B cell (primary cell): ENCODE measurements around the gene PARD3B. TPM values are rescaled to one million over a fixed set of nuclear protein-coding genes. Genes with fewer than 3 reads are reported as not detected.

Experiments
- ATAC-seq: fragments of 200-7000 bp; cut with Tn5 transposase; one replicate; pipeline ENCODE4 v1.10.0; 2021; ENCODE audit warnings: low read depth, mild to moderate bottlenecking, moderate number of reproducible peaks, moderate library complexity
- CTCF ChIA-PET: fragments of 350-600 bp; sonication (Branson Sonifier 250); formaldehyde crosslinking; loops from one replicate; lab custom pipeline; 2021; ENCODE audit warnings: antibody characterized with exemption, inconsistent platforms; lab: Charles Lee
- POLR2A ChIA-PET: fragments of 350-600 bp; sonication (Branson Sonifier 250); formaldehyde crosslinking; loops from one replicate; lab custom pipeline; 2021; ENCODE audit warnings: antibody characterized with exemption; lab: Charles Lee
- DNase-seq: peaks from one replicate; pipeline ENCODE4 v3.0.0; 2013
- H2AFZ ChIP-seq: 2 replicates; pipeline ENCODE4 v1.6.1; 2012; ENCODE audit warnings: mild to moderate bottlenecking, low read depth, low read length; ENCODE audit not compliant: insufficient read depth, poor library complexity, severe bottlenecking
- H3K27ac ChIP-seq, 2 donors: 1 replicate in 1 of 2; 2 replicates in 1 of 2; pipeline ENCODE4 v1.5.1; 2012 to 2013; ENCODE audit warnings: low read length in 2 of 2, mild to moderate bottlenecking in 2 of 2, moderate library complexity in 1 of 2
- H3K27me3 ChIP-seq, 4 experiments: fragments of 200-600 bp in 1 of 4; sonication (generic) in 1 of 4; replicated peaks in 1 of 4; 1 replicate in 2 of 4; 2 replicates in 2 of 4; pipeline versions ENCODE4 v1.6.1 to v1.7.0; 2013 to 2016; ENCODE audit warnings: low read length in 3 of 4, mild to moderate bottlenecking in 2 of 4, mixed read lengths in 1 of 4, moderate library complexity in 1 of 4; ENCODE audit not compliant: insufficient read depth in 4 of 4, control insufficient read depth in 3 of 4; ENCODE audit errors: control extremely low read depth in 1 of 4
- H3K36me3 ChIP-seq, 2 experiments: replicated peaks in 1 of 2; 1 replicate in 1 of 2; 2 replicates in 1 of 2; pipeline versions ENCODE4 v1.6.1 to v1.7.1; 2013; ENCODE audit warnings: low read length in 1 of 2; ENCODE audit not compliant: insufficient read depth in 2 of 2, control insufficient read depth in 1 of 2; ENCODE audit errors: control extremely low read depth in 1 of 2, extremely low read depth in 1 of 2
- H3K4me1 ChIP-seq, 2 donors: fragments of 200-600 bp in 1 of 2; sonication (generic) in 1 of 2; 1 replicate in 1 of 2; 2 replicates in 1 of 2; pipeline versions ENCODE4 v1.5.1 to v1.6.1; 2013 to 2017; ENCODE audit warnings: low read length in 2 of 2; ENCODE audit not compliant: control insufficient read depth in 2 of 2, insufficient read depth in 2 of 2
- H3K4me2 ChIP-seq: replicated peaks from 2 replicates; pipeline ENCODE3; 2012; ENCODE audit warnings: mild to moderate bottlenecking, low read depth, low read length; ENCODE audit not compliant: poor library complexity, severe bottlenecking
- H3K4me3 ChIP-seq, 5 experiments: fragments of 200-600 bp in 1 of 5; sonication (generic) in 1 of 5; 1 replicate in 3 of 5; 2 replicates in 2 of 5; pipeline versions ENCODE4 v1.5.1 to v1.7.0; 2011 to 2016; ENCODE audit warnings: low read length in 4 of 5, mild to moderate bottlenecking in 4 of 5, low read depth in 2 of 5, control low read depth in 1 of 5, moderate library complexity in 1 of 5; ENCODE audit not compliant: insufficient read depth in 1 of 5; ENCODE audit errors: control extremely low read depth in 1 of 5, extremely low read depth in 1 of 5
- H3K79me2 ChIP-seq: fragments of 200-600 bp; sonication (generic); one replicate; pipeline ENCODE4 v1.6.0; 2016; ENCODE audit warnings: low read length; ENCODE audit not compliant: control insufficient read depth, insufficient read depth
- H3K9ac ChIP-seq: fragments of 200-600 bp; sonication (generic); 2 replicates; pipeline ENCODE4 v1.6.1; 2017; ENCODE audit warnings: mild to moderate bottlenecking, low read length, moderate library complexity
- H3K9me3 ChIP-seq, 3 donors: one replicate each; pipeline versions ENCODE4 v1.6.1 to v1.7.1; 2013; ENCODE audit warnings: low read length in 2 of 3; ENCODE audit not compliant: control insufficient read depth in 2 of 3, insufficient read depth in 1 of 3; ENCODE audit errors: control extremely low read depth in 1 of 3
- H4K20me1 ChIP-seq: 2 replicates; pipeline ENCODE4 v1.6.0; 2012; ENCODE audit warnings: mild to moderate bottlenecking, low read length; ENCODE audit not compliant: insufficient read depth, control insufficient read depth, poor library complexity, severe bottlenecking
- H3K27ac Mint-ChIP-seq: one replicate; pipeline ENCODE4 v1.8.0; 2021; ENCODE audit warnings: mixed read lengths
- H3K27me3 Mint-ChIP-seq: one replicate; pipeline ENCODE4 v1.8.0; 2021; ENCODE audit warnings: mixed read lengths
- H3K4me1 Mint-ChIP-seq: one replicate; pipeline ENCODE4 v1.8.0; 2021; ENCODE audit warnings: mixed read lengths
- H3K4me3 Mint-ChIP-seq: one replicate; pipeline ENCODE4 v1.8.0; 2021; ENCODE audit warnings: mixed read lengths
- H3K9me3 Mint-ChIP-seq: one replicate; pipeline ENCODE4 v1.8.0; 2022; ENCODE audit warnings: mixed read lengths; ENCODE audit not compliant: insufficient read depth
- EZH2 ChIP-seq: IDR thresholded peaks from 2 replicates; pipeline ENCODE4 v1.6.1; 2012; ENCODE audit warnings: borderline replicate concordance, low read depth, mild to moderate bottlenecking, moderate library complexity, low read length; ENCODE audit not compliant: insufficient read depth, poor library complexity, severe bottlenecking
- WGBS: methylation state at CpG from one replicate; pipeline ENCODE4 v1.1.5; 2013; ENCODE audit warnings: missing lambda C conversion rate; ENCODE audit not compliant: insufficient coverage; 5-methylcytosine and 5-hydroxymethylcytosine counted together
- intact Hi-C: fragments of 100-400 bp; cut with micrococcal nuclease; formaldehyde crosslinking; loops from one replicate; pipeline ENCODE4 v1.10.0; 2022
- polyA plus RNA-seq: library from polyadenylated mRNA; depleted of rRNA; stranded (reverse); fragments of >200 nt; gene quantifications from 2 replicates; pipeline ENCODE4 v1.2.3, GENCODE V29; 2012
- total RNA-seq, 2 donors: library from RNA; stranded (reverse); fragments of 120-200 nt in 1 of 2; gene quantifications; 1 replicate in 1 of 2; 2 replicates in 1 of 2; pipeline versions ENCODE4 v1.2.3 to v1.2.4, GENCODE V29; 2013 to 2022
- TF ChIP-seq, protein P1 (sequence below): fragments of 200-600 bp; IDR thresholded peaks from one replicate; pipeline ENCODE4 v1.8.0; 2022; ENCODE audit warnings: antibody characterized with exemption, mild to moderate bottlenecking

PARD3B gene
- total and polyA plus RNA-seq, 2 donors (not counting 1 experiment from before 2014, with no cell fraction given): not detected

DNA sequence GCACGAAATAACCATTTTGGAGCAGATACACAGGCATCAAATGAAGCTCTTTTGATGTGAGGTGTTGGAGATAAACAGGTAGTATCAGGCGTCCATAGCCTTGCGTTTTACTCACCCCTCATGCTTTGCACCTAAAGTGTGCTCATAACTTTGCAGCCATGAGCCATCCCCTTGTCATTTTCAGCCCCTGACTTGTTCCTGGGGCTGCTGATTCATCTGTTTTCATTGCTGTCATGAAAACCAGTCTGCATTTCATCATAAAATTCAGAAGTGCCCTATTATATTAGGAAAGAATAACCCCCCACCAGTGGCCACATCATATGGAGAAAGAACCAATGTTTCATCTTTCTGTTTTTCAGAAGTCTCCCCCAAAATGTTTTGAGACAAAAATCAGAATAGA, 807.3 kb downstream of the PARD3B start:
- TF ChIP-seq EZH2: no peak
- TF ChIP-seq, protein P1, sequence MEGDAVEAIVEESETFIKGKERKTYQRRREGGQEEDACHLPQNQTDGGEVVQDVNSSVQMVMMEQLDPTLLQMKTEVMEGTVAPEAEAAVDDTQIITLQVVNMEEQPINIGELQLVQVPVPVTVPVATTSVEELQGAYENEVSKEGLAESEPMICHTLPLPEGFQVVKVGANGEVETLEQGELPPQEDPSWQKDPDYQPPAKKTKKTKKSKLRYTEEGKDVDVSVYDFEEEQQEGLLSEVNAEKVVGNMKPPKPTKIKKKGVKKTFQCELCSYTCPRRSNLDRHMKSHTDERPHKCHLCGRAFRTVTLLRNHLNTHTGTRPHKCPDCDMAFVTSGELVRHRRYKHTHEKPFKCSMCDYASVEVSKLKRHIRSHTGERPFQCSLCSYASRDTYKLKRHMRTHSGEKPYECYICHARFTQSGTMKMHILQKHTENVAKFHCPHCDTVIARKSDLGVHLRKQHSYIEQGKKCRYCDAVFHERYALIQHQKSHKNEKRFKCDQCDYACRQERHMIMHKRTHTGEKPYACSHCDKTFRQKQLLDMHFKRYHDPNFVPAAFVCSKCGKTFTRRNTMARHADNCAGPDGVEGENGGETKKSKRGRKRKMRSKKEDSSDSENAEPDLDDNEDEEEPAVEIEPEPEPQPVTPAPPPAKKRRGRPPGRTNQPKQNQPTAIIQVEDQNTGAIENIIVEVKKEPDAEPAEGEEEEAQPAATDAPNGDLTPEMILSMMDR: no peak

DNA sequence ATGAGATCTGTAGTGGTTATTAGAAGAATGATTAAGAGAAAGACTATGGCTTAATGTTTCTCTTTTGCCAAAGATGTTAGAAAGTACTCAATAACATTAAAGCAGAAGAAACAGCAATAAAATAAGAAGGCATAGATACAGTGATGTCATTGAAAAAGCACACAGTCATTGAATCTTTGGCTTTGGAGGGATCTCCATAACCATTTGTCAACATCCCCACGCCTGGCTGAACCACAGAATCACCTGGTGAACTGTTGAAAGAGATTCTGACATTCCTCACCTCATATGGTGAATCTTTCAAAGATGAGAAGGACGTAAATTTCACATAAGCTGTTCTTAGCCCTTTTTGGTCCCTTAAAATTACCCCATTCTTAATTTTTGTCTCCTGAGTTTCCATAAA, 812.5 kb downstream of the PARD3B start:
- Mint-ChIP-seq H3K27me3 (peaks cover 6% of the 10 kb centered on the region), H3K4me1 (no peaks in the 10 kb centered on the region), H3K9me3 (peaks cover 3% of the 10 kb centered on the region), H3K4me3 (no peak overlapping the region), H3K27ac (no peak overlapping the region)
- H4K20me1 ChIP-seq: no peaks in the 10 kb centered on the region
- no peaks in the 10 kb centered on the region for H3K36me3 ChIP-seq
- H3K4me3 ChIP-seq: no peak overlapping the region
- no CpG with 5 or more reads among the region's 2 CpGs for WGBS
- no peaks in the 10 kb centered on the region for H3K79me2 ChIP-seq
- ChIA-PET POLR2A (no interaction called here), CTCF (no interaction called here)
- no peak overlapping the region for H3K27ac ChIP-seq
- TF ChIP-seq, protein P1: no peak
- no peak for TF ChIP-seq EZH2
- no peak overlapping the region for H3K9ac ChIP-seq
- H3K4me1 ChIP-seq: no peaks in the 10 kb centered on the region
- H2AFZ ChIP-seq: no peak overlapping the region
- H3K27me3 ChIP-seq: no peaks in the 10 kb centered on the region
- H3K9me3 ChIP-seq: no peaks in the 10 kb centered on the region
- intact Hi-C loops: no loop called here
- H3K4me2 ChIP-seq: no peak overlapping the region
- ATAC-seq (no peak), DNase-seq (no peak)

More for the DNA sequence above, 807.3 kb downstream of the PARD3B start:
- Histone ChIP-seq H3K79me2 (no peaks in the 10 kb centered on the region), H2AFZ (no peak overlapping the region), H3K4me1 (peaks cover 4% of the 10 kb centered on the region in 2 donors), H3K36me3 (no peaks in the 10 kb centered on the region), H4K20me1 (no peaks in the 10 kb centered on the region), H3K9ac (no peak overlapping the region), H3K9me3 (no peaks in the 10 kb centered on the region), H3K4me3 (no peak overlapping the region), H3K27ac (no peak overlapping the region), H3K27me3 (no peaks in the 10 kb centered on the region), H3K4me2 (no peak overlapping the region)
- POLR2A ChIA-PET: no interaction called here
- peaks cover 2% of the 10 kb centered on the region for H3K9me3 Mint-ChIP-seq
- DNase-seq (no peak), ATAC-seq (no peak)
- intact Hi-C loops: no loop called here
- 89% methylated on average over 2 of the region's 3 CpGs for WGBS
- peaks cover 6% of the 10 kb centered on the region for H3K4me1 Mint-ChIP-seq
- CTCF ChIA-PET: no interaction called here
- H3K4me3 Mint-ChIP-seq: no peak overlapping the region
- H3K27me3 Mint-ChIP-seq: no peaks in the 10 kb centered on the region
- H3K27ac Mint-ChIP-seq: no peak overlapping the region
